HepG2 (cell line): ENCODE measurements around the gene GRB10. TPM values are rescaled to one million over a fixed set of nuclear protein-coding genes. Genes with fewer than 3 reads are reported as not detected.

Experiments
- CREB3 ChIP-seq: sonication (generic); formaldehyde crosslinking; IDR thresholded peaks from 2 replicates; pipeline ENCODE4 v1.5.0; 2020; ENCODE audit warnings: missing genetic modification reagents
- CSRNP2 ChIP-seq: sonication (generic); formaldehyde crosslinking; conservative IDR thresholded peaks from 2 replicates; pipeline ENCODE4 v1.8.0; 2022; ENCODE audit warnings: low read depth, missing genetic modification reagents
- HMG20A ChIP-seq: IDR thresholded peaks from 2 replicates; pipeline ENCODE4 v1.6.1; 2016; ENCODE audit warnings: borderline replicate concordance
- JUNB ChIP-seq: sonication (generic); formaldehyde crosslinking; IDR thresholded peaks from 2 replicates; pipeline ENCODE4 v1.8.0; 2022; ENCODE audit warnings: missing genetic modification reagents, mild to moderate bottlenecking, borderline replicate concordance
- MEIS1 ChIP-seq: sonication (generic); formaldehyde crosslinking; IDR thresholded peaks from 2 replicates; pipeline ENCODE4 v1.9.0; 2021; ENCODE audit warnings: mild to moderate bottlenecking, missing genetic modification reagents, moderate library complexity, borderline replicate concordance
- POLR2G ChIP-seq: fragments of 200-400 bp; formaldehyde crosslinking; IDR thresholded peaks from 2 replicates; pipeline ENCODE4 v1.6.1; 2018; ENCODE audit warnings: mild to moderate bottlenecking, low read depth, low read length, moderate library complexity
- PTBP1 ChIP-seq: fragments of 200-400 bp; formaldehyde crosslinking; IDR thresholded peaks from 2 replicates; pipeline ENCODE4 v1.6.1; 2018; ENCODE audit warnings: low read length, low read depth; ENCODE audit not compliant: poor library complexity, severe bottlenecking
- SP140L ChIP-seq: sonication (generic); formaldehyde crosslinking; IDR thresholded peaks from 2 replicates; pipeline ENCODE4 v1.4.0; 2020; ENCODE audit warnings: missing genetic modification reagents, borderline replicate concordance
- THAP7 ChIP-seq: sonication (generic); formaldehyde crosslinking; IDR thresholded peaks from 2 replicates; pipeline ENCODE4 v1.8.1; 2023; ENCODE audit warnings: mild to moderate bottlenecking, missing genetic modification reagents
- ZBTB1 ChIP-seq: sonication (generic); formaldehyde crosslinking; IDR thresholded peaks from 2 replicates; pipeline ENCODE4 v1.4.0; 2020; ENCODE audit warnings: missing genetic modification reagents, borderline replicate concordance
- ZBTB43 ChIP-seq: sonication (generic); formaldehyde crosslinking; conservative IDR thresholded peaks from 2 replicates; pipeline ENCODE4 v1.4.0; 2020; ENCODE audit warnings: missing genetic modification reagents
- ZMYM4 ChIP-seq: sonication (generic); formaldehyde crosslinking; IDR thresholded peaks from 2 replicates; pipeline ENCODE4 v1.8.1; 2023; ENCODE audit warnings: mild to moderate bottlenecking, missing genetic modification reagents
- ZNF567 ChIP-seq: sonication (generic); formaldehyde crosslinking; IDR thresholded peaks from 2 replicates; pipeline ENCODE4 v1.8.1; 2023; ENCODE audit warnings: mild to moderate bottlenecking, missing genetic modification reagents, borderline replicate concordance
- ZNF576 ChIP-seq: sonication (generic); formaldehyde crosslinking; IDR thresholded peaks from 2 replicates; pipeline ENCODE4 v1.4.0; 2020; ENCODE audit warnings: mild to moderate bottlenecking, missing genetic modification reagents
- ZNF703 ChIP-seq: sonication (generic); formaldehyde crosslinking; IDR thresholded peaks from 2 replicates; pipeline ENCODE4 v1.5.1; 2020; ENCODE audit warnings: missing genetic modification reagents, mild to moderate bottlenecking, moderate library complexity, borderline replicate concordance
- ZNF704 ChIP-seq: sonication (generic); formaldehyde crosslinking; IDR thresholded peaks from 2 replicates; pipeline ENCODE4 v1.8.1; 2023; ENCODE audit warnings: mild to moderate bottlenecking, inconsistent platforms, moderate library complexity, missing genetic modification reagents, borderline replicate concordance
- ZNF780A ChIP-seq: sonication (generic); formaldehyde crosslinking; IDR thresholded peaks from 2 replicates; pipeline ENCODE4 v1.8.0; 2022; ENCODE audit warnings: mild to moderate bottlenecking, missing genetic modification reagents, moderate library complexity
- ZSCAN30 ChIP-seq: sonication (generic); formaldehyde crosslinking; IDR thresholded peaks from 2 replicates; pipeline ENCODE4 v1.5.0; 2020; ENCODE audit warnings: mild to moderate bottlenecking, missing genetic modification reagents
- ZSCAN31 ChIP-seq: sonication (generic); formaldehyde crosslinking; IDR thresholded peaks from 2 replicates; pipeline ENCODE4 v1.5.0; 2020; ENCODE audit warnings: low read depth, mild to moderate bottlenecking, missing genetic modification reagents
- polyA plus RNA-seq, 8 experiments: library from polyadenylated mRNA; depleted of rRNA in 3 of 8; stranded (reverse) in 7 of 8; unstranded in 1 of 8; fragments of >200 nt; fragmentation: Illumina TruSeq in 4 of 8; extraction: Trizol in 4 of 8; gene quantifications; 2 replicates each; pipeline versions ENCODE4 v1.2.1 to v1.2.3, GENCODE V29; 2011 to 2016; ENCODE audit warnings: low read depth in 4 of 8, missing spikeins in 1 of 8, mixed read lengths in 1 of 8; ENCODE audit not compliant: insufficient read depth in 1 of 8
- total RNA-seq, 5 experiments: library from RNA; depleted of rRNA; stranded (reverse); fragments of >200 nt; fragmentation: Illumina TruSeq; extraction: Trizol; gene quantifications; 2 replicates each; pipeline ENCODE4 v1.2.3, GENCODE V29; 2016; ENCODE audit warnings: low read depth in 1 of 5

The GRB10 gene
- total and polyA plus RNA-seq, 2 of the 13 experiments (the other 11 are each of a cell fraction or from before 2014, with no cell fraction given) = 4.0 to 6.8 TPM

GRCh38 chr7:50614721-50615518 is 167.8 kb downstream of the GRB10 start (continued):
- TF ChIP-seq POLR2G = no peak
- TF ChIP-seq ZSCAN31 = no peak
- no peak for TF ChIP-seq MEIS1 (CRISPR knock-in tag)
- no peak for TF ChIP-seq ZSCAN30 (CRISPR knock-in tag)
- no peak for TF ChIP-seq ZNF703 (CRISPR knock-in tag)
- no peak for TF ChIP-seq JUNB (CRISPR knock-in tag)
- TF ChIP-seq ZNF780A (CRISPR knock-in tag) = no peak
- TF ChIP-seq ZBTB1 (CRISPR knock-in tag) = no peak
- no peak for TF ChIP-seq HMG20A
- no peak for TF ChIP-seq CREB3 (CRISPR knock-in tag)
- no peak for TF ChIP-seq SP140L (CRISPR knock-in tag)
- no peak for TF ChIP-seq THAP7 (CRISPR knock-in tag)
- no peak for TF ChIP-seq PTBP1
- TF ChIP-seq ZNF567 = 0 out of 2 replicates have a peak, but pooled peaks have one; percentile 38
- peak; percentile 65 for TF ChIP-seq ZMYM4 (CRISPR knock-in tag)
- TF ChIP-seq ZNF704 (CRISPR knock-in tag) = no peak
- no peak for TF ChIP-seq ZNF576 (CRISPR knock-in tag)
- TF ChIP-seq CSRNP2 = no peak
- no peak for TF ChIP-seq ZBTB43 (CRISPR knock-in tag)
